HG03521 (cell line): ENCODE measurements around the gene SMG6.
"Not testable (repeated sequence)": the region's sequence is repeated elsewhere in the genome, so short reads cannot be mapped to it uniquely, and the experiment has no call there.

ENCODE experiments used
- ATAC-seq: cut with Tn5 transposase; IDR thresholded peaks from one replicate; pipeline ENCODE4 v1.9.1; 2021; ENCODE audit warnings: mild to moderate bottlenecking, moderate library complexity; ENCODE audit not compliant: unreplicated experiment

The SMG6 gene

DNA sequence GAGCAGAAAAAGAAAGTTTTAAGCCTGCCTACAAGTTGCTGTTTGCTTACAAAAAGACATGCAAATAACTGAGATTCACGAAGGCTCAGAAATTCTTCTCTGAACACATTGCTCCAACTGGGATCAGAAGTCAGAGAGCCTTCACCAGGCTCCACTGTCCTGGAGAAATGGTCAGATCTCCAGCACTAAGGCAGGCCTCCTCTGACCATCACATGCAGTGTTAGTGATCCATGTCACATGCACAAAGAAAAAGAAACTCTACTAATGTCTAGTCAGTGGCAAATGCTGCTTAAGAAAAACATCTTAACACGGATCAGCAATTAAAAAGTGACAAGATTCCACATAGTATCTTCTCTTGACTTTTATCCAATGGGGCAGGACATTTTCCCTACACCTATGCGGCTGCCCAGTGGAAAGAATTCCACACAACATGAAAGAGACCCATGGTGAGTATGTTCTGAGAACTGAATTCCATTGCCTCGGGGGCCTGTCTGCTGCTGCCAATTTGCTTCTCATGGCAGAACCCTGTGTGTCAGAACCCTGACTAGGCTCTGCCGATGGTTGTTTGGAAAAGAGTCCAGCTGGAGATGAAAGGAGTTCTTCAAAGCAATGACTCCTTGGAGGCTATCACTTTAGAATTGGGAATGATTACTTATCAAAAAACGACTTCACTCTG is 152.1 kb downstream of the SMG6 start:
- no peak for ATAC-seq

DNA sequence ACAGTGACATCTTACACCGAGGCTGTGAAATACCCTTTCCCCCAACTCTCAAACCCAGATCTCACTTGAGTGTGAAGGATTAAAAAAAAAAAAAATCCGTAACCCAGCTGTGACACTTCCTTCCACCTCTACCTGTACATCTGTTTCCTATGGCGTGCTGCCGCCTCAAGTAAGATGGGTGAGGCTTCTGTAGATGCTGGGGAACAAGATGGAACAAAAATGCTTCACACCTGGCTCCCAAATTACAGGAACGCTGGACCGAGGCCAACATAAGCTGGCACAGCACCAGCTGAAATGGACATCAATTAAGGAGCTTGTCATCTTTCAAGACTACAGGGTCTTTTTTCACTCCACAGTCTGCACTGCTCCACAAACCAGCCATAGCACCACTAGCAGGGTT is 152.8 kb downstream of the SMG6 start:
- no peak for ATAC-seq

DNA sequence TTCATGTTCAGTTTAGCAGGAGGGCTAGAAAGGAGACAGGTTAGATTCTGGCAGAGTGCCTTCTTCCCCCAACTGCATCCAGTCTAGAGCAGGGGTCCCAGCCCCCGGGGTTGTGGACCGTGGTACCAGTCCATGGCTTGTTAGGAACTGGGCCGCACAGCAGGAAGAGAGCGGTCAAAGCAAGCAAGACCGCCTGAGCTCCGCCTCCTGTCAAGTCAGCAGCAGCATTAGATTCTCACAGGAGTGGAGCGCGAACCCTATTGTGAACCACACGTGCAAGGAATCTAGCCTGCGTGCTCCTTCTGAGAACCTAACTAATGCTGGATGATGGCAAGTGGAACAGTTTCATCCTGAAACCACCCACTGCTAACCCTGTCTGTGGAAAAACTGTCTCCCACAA is 153.7 kb downstream of the SMG6 start:
- no peak for ATAC-seq

DNA sequence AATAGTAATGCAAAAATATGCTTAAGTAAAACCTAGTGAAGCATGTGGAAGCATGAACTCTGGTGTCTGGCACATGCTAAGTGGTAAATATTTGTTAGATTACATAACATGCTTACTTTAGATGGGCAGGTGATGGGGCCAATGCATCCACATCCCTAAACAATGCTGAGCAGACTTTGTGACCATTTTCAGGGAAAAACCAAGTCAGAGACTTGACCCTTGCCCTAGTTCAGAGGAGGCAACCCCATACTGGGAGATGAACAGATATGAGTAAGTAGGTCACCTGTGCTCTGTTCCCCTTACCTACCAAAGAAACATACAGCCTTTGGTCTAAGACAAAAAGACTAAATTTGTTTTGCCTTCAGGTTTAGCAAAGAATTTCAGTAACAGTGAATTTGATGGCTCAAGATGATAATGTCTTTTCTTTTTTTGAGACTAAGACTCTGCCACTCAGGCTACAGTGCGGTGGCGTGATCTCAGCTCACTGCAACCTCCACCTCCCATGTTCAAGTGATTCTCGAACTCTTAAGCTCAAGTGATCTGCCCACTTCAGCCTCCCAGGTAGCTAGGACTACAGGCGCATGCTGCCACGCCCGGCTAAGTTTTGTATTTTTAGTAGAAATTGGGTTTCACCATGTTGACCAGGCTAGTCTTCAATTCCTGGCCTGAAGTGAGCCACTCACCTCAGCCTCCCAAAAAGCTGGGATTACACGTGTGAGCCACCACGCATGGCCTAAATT is 157.3 kb downstream of the SMG6 start:
- ATAC-seq = no peak

DNA sequence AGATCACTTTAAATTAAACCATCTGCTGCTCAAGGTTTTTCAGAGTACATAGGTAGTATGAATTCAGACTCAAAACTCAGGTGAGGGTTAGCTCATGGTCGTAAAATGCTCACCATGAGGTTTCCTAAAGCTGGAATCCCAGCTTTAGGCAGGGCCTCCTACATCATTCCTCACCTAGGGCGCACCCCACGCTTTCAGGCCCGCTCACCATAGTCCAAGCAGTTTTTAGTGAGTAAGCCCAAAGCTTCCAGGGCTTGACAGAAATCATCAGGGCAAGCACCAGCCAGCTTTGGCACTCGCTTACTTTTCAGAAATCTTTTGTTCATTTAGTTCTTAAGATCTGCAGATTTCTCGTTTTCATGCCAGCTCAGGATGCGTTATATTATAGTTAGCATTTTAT is 158.9 kb downstream of the SMG6 start:
- no peak for ATAC-seq

DNA sequence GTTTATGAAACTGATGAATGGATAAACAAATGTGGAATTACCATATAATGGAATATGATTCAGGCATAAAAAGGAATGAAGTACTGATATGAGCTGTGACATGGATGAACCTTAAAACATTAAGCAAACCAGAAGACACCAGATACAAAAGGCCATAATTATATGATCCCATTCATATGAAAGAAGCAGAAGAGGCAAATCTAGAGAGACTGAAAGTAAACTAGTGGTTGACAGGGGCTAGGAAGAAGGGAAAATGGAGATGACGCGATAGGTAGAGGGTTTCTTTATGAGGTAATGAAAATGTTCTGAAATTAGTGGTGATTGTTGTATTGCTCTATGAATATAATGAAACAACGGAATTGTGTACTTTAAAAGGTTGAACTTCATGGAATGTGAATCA is 160.3 kb downstream of the SMG6 start:
- no peak for ATAC-seq

DNA sequence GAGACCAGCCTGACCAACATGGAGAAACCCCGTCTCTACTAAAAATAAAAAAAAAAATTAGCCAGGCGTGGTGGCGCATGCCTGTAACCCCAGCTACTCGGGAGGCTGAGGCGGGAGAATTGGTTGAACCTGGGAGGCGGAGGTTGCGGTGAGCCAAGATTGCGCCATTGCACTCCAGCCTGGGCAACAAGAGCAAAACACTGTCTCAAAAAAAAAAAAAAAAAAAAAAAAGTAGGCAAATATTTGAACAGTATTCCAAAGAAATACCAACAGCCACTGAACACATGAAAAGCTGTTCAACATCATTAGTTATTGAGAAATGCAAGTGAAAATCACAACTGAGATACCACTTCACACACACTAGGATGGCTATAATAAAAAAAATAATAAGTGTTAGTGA is 160.9 kb downstream of the SMG6 start:
- ATAC-seq = not testable (repeated sequence)

DNA sequence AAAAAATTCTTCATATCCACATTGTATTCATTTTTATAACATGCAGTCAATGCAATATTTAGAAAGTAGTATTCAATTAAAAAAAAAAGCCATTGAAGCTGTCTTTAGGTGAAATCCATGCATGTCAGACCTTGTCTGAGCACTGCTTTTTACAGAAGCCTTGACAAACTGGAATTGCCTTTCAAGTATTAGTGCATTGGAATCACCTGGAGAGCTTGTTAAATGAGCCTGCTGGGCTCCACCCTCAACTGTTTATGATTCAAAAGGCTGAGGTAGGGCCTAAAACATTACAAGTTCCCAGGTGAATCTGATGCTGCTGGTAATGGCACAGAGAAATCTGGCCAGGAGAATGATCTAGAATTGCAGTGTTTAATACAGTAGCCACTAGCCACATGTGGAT is 162.9 kb downstream of the SMG6 start:
- no peak for ATAC-seq

DNA sequence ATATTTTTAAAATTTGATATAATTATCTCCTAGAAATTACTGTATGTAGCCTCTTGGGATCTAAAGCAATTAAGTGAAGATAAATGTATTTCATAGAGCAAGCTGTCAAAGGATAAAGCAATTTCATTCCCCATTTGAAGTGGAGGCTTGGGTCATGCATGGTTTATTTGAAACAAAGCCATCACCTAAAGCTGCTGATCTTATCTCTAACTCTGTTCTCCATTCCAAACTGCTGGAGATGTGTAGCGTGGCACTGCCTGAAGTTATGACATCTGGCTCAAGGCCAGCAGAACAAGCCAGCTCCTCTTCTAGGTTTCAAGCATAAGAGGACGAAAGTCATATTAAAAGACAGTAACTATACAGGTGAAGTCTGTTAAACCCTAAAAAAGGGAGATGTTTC is 164.8 kb downstream of the SMG6 start:
- no peak for ATAC-seq

DNA sequence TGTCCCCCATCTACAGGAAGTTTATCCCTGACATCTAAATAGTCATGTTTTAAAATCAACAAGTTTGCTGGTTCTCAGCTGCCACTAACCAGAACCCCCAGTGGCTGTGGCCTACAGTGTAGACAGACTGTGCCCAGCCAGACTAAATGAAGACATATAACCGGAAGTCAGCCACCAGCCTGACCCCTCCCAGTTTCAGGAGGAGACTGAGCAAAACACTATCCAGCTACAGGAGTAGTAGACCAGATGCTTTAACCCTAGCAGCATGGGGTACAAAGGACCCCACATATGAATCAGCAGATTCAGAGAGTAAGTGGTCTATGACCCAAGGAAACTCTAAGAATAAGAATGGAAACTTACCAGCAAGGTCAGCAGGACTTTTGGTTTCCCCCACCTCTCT is 165.3 kb downstream of the SMG6 start:
- no peak for ATAC-seq

DNA sequence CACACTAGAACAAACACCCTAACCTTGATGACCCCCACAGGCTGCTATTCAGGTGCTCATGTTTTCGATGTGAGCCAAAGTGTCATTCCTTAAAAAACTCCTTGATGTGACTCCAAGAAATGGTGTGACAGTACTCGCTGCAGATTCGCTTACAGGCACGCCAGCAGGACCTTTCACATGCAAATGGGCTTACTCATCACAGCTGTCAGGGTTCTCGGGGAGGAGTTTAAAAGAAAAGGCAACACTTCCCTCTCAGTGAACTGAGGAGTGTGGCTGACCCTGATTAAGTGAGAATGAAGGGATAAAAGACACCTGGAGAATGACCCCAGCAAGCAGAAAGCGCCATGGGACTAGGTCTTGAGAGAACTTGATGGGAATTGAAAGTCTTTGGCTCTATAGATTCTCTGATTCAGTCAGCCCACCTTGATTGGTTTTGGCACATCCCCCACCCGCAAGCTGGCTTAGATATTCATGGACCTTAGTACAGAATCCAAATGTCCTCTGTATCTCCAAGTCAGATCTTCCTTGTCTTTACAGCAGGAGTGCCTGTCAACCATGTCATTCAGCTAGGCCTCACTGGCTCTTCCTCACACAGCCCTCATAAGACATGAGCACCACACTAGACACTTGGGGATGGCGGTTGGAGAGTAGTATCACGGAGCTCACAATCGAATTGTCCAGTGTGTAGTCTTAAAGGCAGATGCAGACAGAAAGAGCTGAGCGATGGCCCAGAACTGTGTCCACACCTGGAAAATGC is 166.1 kb downstream of the SMG6 start:
- peak; percentile 63 for ATAC-seq

DNA sequence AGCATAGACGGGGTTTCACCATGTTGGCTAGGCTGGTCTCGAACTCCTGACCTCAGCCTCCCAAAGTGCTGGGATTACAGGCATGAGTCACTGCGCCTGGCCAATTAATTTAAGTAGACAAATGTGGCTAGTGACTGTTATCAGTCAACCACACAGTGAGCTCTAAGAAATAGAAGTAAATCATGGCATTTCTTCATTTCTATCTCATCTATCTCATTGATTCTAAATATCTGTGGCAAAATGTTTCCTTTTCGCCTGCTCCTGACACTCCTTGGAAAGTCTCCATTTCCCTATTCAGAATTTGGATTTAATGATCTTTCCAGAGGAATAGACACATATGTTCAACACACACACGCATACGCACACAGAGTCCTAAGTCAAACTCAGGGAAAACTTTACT is 167.3 kb downstream of the SMG6 start:
- ATAC-seq = no peak

DNA sequence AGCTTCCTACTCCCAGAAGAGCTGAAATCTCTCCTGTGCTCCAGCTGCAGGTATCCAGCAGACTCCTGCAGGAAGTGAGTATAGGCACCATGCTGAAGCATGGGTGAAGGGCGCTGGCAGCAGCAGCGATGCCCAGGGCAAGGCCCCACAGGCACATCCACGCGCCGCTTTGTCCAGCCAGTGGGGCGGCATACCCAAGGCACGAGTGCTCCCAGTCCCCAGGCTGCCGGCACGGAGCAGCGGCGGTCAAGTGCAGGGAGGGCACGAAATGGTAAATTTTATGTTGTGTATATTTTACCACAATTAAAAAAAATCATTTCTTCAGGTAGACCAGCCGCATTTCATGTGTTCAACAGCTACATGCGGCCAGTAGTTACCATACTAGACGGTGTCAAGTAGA is 175.6 kb downstream of the SMG6 start:
- ATAC-seq = no peak

DNA sequence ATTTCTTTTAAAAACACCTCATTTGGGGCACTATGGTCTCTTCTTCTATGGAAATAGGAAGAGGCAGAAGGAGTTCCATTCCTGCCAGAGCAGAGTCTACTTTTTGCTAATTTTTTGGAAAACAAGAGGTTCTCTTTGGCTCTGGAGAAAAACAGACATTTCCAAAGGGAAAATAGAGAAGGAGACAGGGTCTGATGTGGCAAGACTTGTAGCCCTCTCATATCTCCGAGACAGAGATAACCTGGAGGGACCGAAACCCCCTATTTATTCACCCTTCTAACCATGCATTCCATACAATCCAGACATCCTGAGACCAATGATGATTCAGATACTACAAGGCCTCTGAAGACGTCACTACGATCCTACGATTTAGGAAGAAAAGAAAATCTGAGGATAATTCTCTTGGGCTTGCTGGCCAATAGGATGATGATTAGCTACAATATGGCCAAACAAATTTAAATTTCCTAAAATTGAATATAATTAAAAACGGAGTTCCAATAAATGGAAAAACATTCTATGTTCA is 178.5 kb downstream of the SMG6 start:
- ATAC-seq = no peak

DNA sequence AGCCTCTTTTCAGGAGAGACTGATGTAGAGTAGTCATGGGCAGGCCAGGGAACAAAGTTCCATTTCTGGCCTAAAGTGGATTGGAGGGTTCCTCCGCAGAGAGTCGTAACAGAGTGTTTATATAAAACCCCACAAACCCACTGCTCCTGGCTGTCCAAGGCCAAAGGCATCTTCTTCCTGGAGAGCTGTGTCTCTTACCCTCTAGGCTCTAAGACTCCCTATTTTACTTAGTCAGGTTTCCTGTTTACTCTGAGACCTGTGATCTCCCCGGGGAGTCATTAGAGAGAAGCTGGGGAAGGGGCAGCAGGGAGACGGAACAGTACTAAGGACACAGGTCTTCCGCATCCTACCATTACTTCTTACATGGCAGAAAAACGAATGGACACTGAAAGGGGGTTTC is 179.2 kb downstream of the SMG6 start:
- ATAC-seq = no peak

DNA sequence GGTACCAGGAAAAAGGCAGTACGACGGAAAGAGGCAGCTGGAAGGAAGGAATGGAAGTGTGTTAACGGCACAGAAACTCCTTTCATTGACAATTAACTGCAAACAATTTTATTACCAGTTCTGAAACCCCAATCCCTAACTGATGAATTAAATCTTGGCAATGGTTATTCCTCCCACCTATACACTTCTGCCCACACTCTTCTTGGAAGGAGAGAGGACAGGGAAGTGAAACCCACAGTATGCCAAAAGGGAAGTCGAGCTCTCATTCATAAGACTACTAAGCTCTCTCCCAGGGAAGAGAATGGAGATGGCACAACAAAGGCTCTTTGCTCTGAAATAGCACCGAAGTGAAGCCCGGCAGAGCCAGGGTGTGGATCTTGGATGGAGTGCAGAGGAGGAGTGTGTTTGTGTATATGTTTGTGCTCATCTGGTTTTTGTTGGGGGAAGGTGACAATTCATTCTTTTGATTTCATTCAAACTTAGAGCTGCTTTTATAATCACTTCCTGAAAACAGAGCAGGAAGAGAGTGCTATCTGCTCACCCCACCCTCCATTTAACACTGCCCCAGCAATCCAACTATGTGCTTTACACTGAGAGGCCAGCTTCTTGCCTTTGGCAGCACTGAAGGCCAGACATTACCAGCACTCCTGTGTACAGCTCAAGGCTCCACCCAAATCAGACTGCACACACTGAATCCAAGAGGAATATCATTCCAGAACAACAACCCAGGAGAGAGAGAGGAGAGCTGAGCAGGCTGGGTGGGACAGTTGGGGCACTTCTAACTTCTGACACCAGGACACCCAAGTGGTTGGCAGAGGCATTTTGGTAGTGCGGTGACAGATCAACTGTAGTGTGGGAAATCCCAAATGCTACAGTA is 180.0 kb downstream of the SMG6 start:
- ATAC-seq = no peak

DNA sequence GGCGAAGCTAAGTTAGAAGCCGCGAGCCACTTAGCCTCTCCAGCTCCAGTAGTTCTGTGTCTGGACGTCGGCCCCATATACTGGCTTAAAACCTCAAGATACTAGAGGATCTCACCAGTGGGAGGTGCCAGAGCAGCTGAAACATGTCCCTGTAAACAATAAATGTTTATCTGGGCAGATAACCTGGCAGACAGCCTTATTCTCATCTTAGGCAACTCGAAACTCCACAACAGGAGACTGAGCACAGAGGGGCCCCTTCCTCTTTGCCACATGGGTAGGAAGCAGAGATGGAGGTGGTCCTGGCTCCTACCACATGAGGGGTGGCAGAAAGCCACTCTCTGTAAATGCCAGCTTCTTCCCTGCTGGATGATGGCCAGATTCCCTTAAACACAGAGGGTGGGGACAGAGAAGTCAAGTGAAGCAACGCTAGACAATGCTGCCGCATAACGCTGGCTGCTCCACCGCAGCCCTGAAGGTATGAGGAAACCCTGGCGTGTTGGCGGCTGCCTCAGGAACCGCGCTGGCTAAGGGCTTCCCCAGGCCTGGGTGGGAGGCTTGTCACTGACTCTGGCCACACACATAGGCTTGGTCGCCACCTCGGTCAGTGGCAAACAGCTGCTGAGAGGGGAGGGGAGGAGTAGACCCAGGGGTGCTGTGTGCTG is 180.8 kb downstream of the SMG6 start:
- no peak for ATAC-seq

DNA sequence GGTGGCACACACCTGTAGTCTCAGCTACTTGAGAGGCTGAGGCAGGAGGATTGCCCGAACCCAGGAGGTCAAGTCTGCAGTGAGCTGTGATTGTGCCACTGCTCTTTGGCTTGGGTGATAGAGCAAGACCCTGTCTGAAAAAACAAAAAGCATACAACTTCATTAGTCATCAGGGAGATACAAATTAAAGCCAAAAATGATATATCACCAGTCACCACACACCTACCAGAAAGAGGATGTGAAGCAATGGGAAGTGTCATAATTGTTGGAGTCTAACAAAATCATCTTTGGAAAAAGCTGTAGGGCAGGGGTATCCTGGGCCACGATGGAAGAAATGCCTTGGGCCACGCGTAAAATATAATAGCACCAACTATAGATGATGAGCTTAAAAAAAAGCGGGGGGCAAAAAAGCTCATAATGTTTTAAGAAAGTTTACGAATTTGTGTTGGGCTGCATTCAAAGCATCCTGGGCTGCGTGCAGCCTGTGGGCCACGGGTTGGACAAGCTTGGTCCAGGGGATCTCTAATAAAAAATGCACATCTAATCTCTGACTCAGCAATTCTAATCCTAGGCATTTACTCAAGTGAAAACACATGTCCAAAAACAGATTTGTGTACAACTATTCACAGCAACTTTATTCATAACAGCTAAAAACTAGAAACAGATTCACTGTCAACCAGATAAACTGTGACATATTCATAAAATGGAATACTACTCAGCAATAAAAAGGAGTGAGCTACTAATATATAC is 182.8 kb downstream of the SMG6 start:
- ATAC-seq = no peak

DNA sequence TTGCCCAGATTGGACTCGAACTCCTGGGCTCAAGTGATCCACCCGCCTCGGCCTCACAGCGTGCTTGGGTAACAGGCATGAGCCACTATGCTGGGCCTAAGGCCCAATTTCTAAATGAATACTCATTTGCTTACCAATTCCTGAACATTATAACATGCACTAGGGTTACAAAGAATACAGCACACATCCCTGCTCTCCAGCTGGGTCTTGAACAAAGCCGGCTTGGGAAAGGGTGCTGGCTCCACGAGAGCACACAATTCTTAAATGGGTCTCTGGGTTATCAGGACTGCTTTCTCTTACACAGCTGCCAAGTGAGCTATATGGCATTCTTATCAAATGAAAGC is 190.3 kb downstream of the SMG6 start:
- no peak for ATAC-seq

DNA sequence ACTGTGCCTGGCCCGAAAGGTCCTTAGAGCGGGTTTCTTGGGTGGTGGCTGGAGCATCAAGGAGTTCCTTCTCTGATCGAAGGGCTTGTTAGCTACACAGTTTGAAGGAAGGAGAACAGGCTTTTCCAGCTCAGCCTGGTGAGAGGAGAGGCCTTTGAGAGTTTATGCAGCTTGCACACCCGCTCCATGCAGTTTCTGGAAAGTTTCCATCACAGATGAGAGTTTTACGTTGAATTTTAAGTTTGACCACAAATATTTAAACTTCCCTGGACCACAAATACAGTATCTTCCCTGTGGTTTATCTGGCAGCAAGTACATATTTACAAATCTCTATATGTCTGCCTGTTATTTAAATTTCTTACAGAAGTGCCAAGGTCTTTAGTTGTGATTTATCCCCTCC is 191.9 kb downstream of the SMG6 start:
- ATAC-seq = no peak
